Heart right ventricle (tissue), 16 donors: ENCODE results near the gene PSKH1. TPM values are rescaled to one million over a fixed set of nuclear protein-coding genes. Genes with fewer than 3 reads are reported as not detected.

Source experiments
- ATAC-seq, 8 donors: fragments of 200-7000 bp; cut with Tn5 transposase; one replicate each; pipeline ENCODE4 v1.9.1; 2020; ENCODE audit warnings: mild to moderate bottlenecking in 8 of 8, moderate library complexity in 8 of 8, moderate number of reproducible peaks in 1 of 8
- DNase-seq, 2 donors: peaks; one replicate each; pipeline ENCODE4 v3.0.0-alpha.2; 2020
- H3K27ac ChIP-seq, 10 donors: fragments of 200-600 bp; sonication (generic) in 2 of 10; one replicate each; pipeline versions ENCODE4 v1.5.0 to v1.8.0; 2020 to 2022; ENCODE audit warnings: mild to moderate bottlenecking in 3 of 10
- H3K27me3 ChIP-seq, 7 donors: fragments of 200-600 bp; one replicate each; pipeline ENCODE4 v1.8.0; 2021 to 2022; ENCODE audit warnings: mild to moderate bottlenecking in 2 of 7
- H3K36me3 ChIP-seq, 9 donors: fragments of 200-600 bp; sonication (generic) in 1 of 9; one replicate each; pipeline versions ENCODE4 v1.5.0 to v1.8.0; 2020 to 2022; ENCODE audit warnings: mild to moderate bottlenecking in 2 of 9
- H3K4me1 ChIP-seq, 9 donors: fragments of 200-600 bp; sonication (generic) in 1 of 9; one replicate each; pipeline versions ENCODE4 v1.5.0 to v1.8.0; 2020 to 2022; ENCODE audit warnings: mild to moderate bottlenecking in 4 of 9
- H3K4me3 ChIP-seq, 10 donors: fragments of 200-600 bp; sonication (generic) in 2 of 10; one replicate each; pipeline versions ENCODE4 v1.5.0 to v1.8.0; 2020 to 2022; ENCODE audit warnings: mild to moderate bottlenecking in 7 of 10, moderate library complexity in 2 of 10
- H3K9me3 ChIP-seq, 11 donors: fragments of 200-600 bp in 10 of 11; sonication (generic) in 2 of 11; one replicate each; pipeline versions ENCODE4 v1.5.0 to v1.8.0; 2013 to 2022; ENCODE audit warnings: mild to moderate bottlenecking in 2 of 11, control low read depth in 1 of 11, moderate library complexity in 1 of 11
- WGBS, 2 donors: extraction: QIAGEN DNeasy Blood & Tissue Kit; methylation state at CpG; one replicate each; pipeline ENCODE4 v1.1.7; 2013; ENCODE audit warnings: inconsistent platforms in 1 of 2; 5-methylcytosine and 5-hydroxymethylcytosine counted together
- intact Hi-C, 10 donors: fragments of 100-400 bp; cut with DNase I; formaldehyde crosslinking; loops; one replicate each; pipeline versions ENCODE4 v1.11.1 to v1.14.2; 2022
- polyA plus RNA-seq, 2 donors: library from polyadenylated mRNA; stranded (reverse); fragments of 200-250 nt; gene quantifications; one replicate each; pipeline ENCODE4 v1.2.3, GENCODE V29; 2013
- total RNA-seq, 10 donors: library from RNA; stranded (reverse); fragmentation: NEBNext Ultra II Directional in 3 of 10; extraction: Animal tissue kit (Norgen Biotek cat#: 25700) in 3 of 10; gene quantifications; one replicate each; pipeline versions ENCODE4 v1.2.1 to v1.2.4, GENCODE V29; 2021 to 2023
- TF ChIP-seq, protein P1 (sequence below), 9 donors: fragments of 200-600 bp; sonication (generic) in 2 of 9; IDR thresholded peaks; one replicate each; pipeline versions ENCODE4 v1.5.0 to v1.8.0; 2021 to 2022; ENCODE audit warnings: antibody characterized with exemption in 9 of 9, mild to moderate bottlenecking in 5 of 9, moderate library complexity in 1 of 9
- donor health status: Arrhythmogenic right ventricular cardiomyopathy.
- donor health status: ischemic (EF 13 %, LVEDD 7.1; RV severe dilation, severe dysfunction).
- donor health status: healthy with polysubstance abuse.
- donor health status: DM: no; HTN: yes; CAD: no.
- donor health status: DM: no; HTN: no; CAD: no.
- donor health status: ischemic (EF 25% LVEDD 6.9; RV normal size, moderate dysfunction).
- donor health status: ischemic (EF 25% LVEDD 5.7; RV mildly dilated, moderate dysfunction).
- donor health status: healthy.
- donor health status: DM: yes; HTN: yes; CAD: no.
- donor health status: Ischemic cardiomyopathy.
- donor health status: ischemic (EF 35%, LVEDD 5.7; RV mildly dilated, moderate dysfunction).
- donor health status: nonischemic (EF 11% LVEDD 7.7; RV severe dilation, severe dysfunction).
- donor health status: DM: yes; HTN: yes; CAD: no.
- donor health status: PGD.
- donor health status: ischemic (EF 29% LVEDD 5.4; RV normal size, mild dysfunction).
- donor health status: nonischemic (EF 23%, LVEDD 6.1; RV moderate dilation, normal function).

PSKH1 gene
- total and polyA plus RNA-seq, 12 donors, result 15.7 to 24.5 (median 20.5) TPM

DNA sequence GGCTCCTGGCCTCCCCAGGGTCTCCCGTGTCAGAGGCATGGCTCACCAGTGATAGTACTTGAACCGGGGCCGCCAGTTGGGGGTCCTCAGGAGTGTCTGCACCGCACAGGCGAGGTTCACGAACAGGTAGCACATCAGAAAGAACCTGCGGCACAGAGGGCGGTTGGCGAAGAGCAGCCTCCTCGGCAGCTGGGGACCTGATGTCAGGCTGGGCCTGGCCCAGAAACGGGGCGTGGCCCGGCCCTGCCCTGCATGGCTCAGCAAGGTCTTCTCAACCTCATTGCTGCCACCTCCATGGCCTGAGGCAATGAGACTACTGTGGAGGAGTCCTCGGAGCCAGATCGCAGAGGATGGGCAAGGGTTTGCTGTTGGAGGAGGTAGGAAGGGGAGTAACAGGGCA is 55.0 kb downstream of the PSKH1 start:
- H3K27ac ChIP-seq, result peak overlapping the region in 2 of 10 donors; percentile 6 to 27
- 94 to 97% methylated on average over 14 to 15 of the region's 15 CpGs for WGBS, 2 donors
- DNase-seq, result no peak

GRCh38 chr16:67949645-67950044 is 56.6 kb downstream of the PSKH1 start:
- no peak overlapping the region for H3K27ac ChIP-seq
- H3K9me3 ChIP-seq, result no peaks in the 10 kb centered on the region
- WGBS, 2 donors, result 90% methylated on average over 11 of the region's 11 CpGs
- H3K4me3 ChIP-seq, result no peak overlapping the region
- peaks cover 14 to 58% (median 34%) of the 10 kb centered on the region in 9 donors for H3K4me1 ChIP-seq
- no peaks in the 10 kb centered on the region for H3K27me3 ChIP-seq
- DNase-seq (no peak), ATAC-seq (no peak)
- intact Hi-C loops, result loop anchor here in 1 of 10 donors (10.0 kb wide), 1 partner anchor 405 kb away; no protein-coding TSS in a partner anchor
- TF ChIP-seq, protein P1, sequence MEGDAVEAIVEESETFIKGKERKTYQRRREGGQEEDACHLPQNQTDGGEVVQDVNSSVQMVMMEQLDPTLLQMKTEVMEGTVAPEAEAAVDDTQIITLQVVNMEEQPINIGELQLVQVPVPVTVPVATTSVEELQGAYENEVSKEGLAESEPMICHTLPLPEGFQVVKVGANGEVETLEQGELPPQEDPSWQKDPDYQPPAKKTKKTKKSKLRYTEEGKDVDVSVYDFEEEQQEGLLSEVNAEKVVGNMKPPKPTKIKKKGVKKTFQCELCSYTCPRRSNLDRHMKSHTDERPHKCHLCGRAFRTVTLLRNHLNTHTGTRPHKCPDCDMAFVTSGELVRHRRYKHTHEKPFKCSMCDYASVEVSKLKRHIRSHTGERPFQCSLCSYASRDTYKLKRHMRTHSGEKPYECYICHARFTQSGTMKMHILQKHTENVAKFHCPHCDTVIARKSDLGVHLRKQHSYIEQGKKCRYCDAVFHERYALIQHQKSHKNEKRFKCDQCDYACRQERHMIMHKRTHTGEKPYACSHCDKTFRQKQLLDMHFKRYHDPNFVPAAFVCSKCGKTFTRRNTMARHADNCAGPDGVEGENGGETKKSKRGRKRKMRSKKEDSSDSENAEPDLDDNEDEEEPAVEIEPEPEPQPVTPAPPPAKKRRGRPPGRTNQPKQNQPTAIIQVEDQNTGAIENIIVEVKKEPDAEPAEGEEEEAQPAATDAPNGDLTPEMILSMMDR (IDR thresholded peaks at IDR 0.05), result no peak
- H3K36me3 ChIP-seq, result peaks cover 5 to 100% (median 99%) of the 10 kb centered on the region in 9 donors

More for the DNA sequence above, 55.0 kb downstream of the PSKH1 start:
- no peaks in the 10 kb centered on the region for H3K9me3 ChIP-seq
- H3K4me3 ChIP-seq, result no peak overlapping the region
- intact Hi-C loops, result loop anchor here in 1 of 10 donors (10.0 kb wide), 1 partner anchor 403 kb away; no protein-coding TSS in a partner anchor
- H3K27me3 ChIP-seq, result no peaks in the 10 kb centered on the region
- H3K4me1 ChIP-seq, result peaks cover 21 to 65% (median 44%) of the 10 kb centered on the region in 9 donors
- no peak for ATAC-seq
- TF ChIP-seq, protein P1 (IDR thresholded peaks at IDR 0.05), result no peak
- H3K36me3 ChIP-seq, result peaks cover 0 to 100% (median 87%) of the 10 kb centered on the region in 9 donors

DNA sequence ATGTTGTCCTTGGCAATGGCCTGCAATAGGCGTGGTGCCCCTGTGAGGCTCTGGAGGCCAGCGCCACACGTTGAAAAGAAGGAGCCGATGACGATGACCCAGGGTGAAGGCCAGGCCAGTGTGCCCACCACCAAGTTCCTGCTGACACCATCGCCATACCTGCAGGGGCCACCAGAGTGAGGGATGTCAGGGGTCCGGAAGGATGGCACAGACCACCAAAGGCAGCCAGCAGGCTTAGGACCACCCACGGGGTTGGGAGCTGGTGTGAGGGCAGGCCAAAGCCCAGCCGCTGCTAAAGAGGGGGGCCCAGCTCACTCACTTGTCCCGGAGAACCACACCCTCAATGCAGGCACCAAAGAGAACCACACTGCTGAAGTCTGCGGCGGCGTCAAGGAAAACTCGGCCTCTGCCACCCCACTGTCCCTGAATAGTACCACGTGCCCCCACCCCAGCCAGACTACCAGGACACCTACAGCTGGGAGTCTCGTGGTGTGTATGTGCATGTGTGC is 57.3 kb downstream of the PSKH1 start:
- DNase-seq, result no peak
- H3K36me3 ChIP-seq, result peaks cover 5 to 100% (median 99%) of the 10 kb centered on the region in 9 donors
- TF ChIP-seq, protein P1 (IDR thresholded peaks at IDR 0.05), result no peak
- H3K27ac ChIP-seq, result peak overlapping the region in 2 of 10 donors; percentile 52 to 76
- H3K9me3 ChIP-seq, result no peaks in the 10 kb centered on the region
- intact Hi-C loops, result no loop called here
- no peaks in the 10 kb centered on the region for H3K27me3 ChIP-seq
- ATAC-seq, result peak in 1 of 8 donors; percentile 2
- 87 to 90% methylated on average over 16 of the region's 16 CpGs for WGBS, 2 donors
- peaks cover 11 to 56% (median 26%) of the 10 kb centered on the region in 9 donors for H3K4me1 ChIP-seq
- no peak overlapping the region for H3K4me3 ChIP-seq

DNA sequence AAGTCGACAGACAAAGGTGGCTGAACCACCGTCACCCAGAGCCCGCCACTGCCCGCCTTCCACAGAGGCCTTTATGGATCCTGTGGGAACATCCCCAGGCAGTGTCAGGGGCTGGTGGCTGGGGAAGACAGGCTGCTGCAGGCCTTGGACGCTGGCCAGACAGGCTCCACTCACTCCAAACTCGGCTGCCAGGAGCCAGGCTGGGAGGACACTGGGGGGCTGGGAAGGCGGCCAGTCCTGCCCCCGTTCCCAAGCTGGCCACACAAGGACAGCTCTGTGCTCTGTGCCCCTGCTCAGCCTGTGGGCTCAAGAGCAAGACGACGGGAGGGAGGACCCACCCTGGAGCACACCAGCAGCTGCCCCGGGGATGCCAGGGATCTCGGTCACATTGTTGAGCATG is 58.4 kb downstream of the PSKH1 start:
- intact Hi-C loops, result no loop called here
- Histone ChIP-seq H3K4me1 (peaks cover 11 to 46% (median 20%) of the 10 kb centered on the region in 9 donors), H3K9me3 (no peaks in the 10 kb centered on the region), H3K36me3 (peaks cover 5 to 100% (median 99%) of the 10 kb centered on the region in 9 donors), H3K27ac (peak overlapping the region in 8 of 10 donors; percentile 48 to 81 (median 60)), H3K4me3 (no peak overlapping the region), H3K27me3 (no peaks in the 10 kb centered on the region)
- DNase-seq, result peak; percentile 77 to 83
- WGBS, 2 donors, result 33 to 43% methylated on average over 12 of the region's 12 CpGs
- ATAC-seq, result peak; percentile 60 to 89 (median 70)
- TF ChIP-seq, protein P1 (IDR thresholded peaks at IDR 0.05), result no peak
